K562 (cell line): ENCODE data around the gene IFRD1. TPM values are rescaled to one million over a fixed set of nuclear protein-coding genes. Genes with fewer than 3 reads are reported as not detected.

Experiments
- ATAC-seq: fragments of 200-7000 bp; cut with Tn5 transposase; 3 replicates; pipeline ENCODE4 v1.9.1; 2020; ENCODE audit warnings: moderate library complexity
- BruUV-seq: library from RNA; stranded (reverse); fragments of 400-500 nt; replicated peaks from 2 replicates; lab custom pipeline; 2021; lab: Mats Ljungman, UMichigan
- CTCF ChIA-PET: fragments of 300-600 bp; formaldehyde crosslinking; extraction: SDS; loops from one replicate; lab custom pipeline; 2021; ENCODE audit warnings: low intra/inter-chr PET ratio; lab: Yijun Ruan, JAX
- POLR2A ChIA-PET: fragments of 300-600, 350-650 bp; sonication (Branson Sonifier 250); formaldehyde crosslinking; extraction: SDS; loops from one replicate; lab custom pipeline; 2021; ENCODE audit warnings: antibody characterized with exemption, inconsistent platforms; lab: Yijun Ruan, JAX
- DNase-seq, 4 experiments: peaks; one replicate each; pipeline versions ENCODE4 v3.0.0 to v3.0.0-alpha.2; 2011 to 2018; ENCODE audit warnings: low spot score in 3 of 4, mixed read lengths in 3 of 4; ENCODE audit errors: extremely low read depth in 1 of 4
- FAIRE-seq: peaks from 2 replicates; lab custom pipeline; 2011; peaks lifted over from hg19 to GRCh38; lab: Jason Lieb, UNC
- H2AFZ ChIP-seq: 2 replicates; pipeline ENCODE4 v1.6.0; 2011; ENCODE audit warnings: low read depth, low read length, control low read depth, inconsistent platforms
- H3K27ac ChIP-seq: fragments of 200-600 bp; 3 replicates; pipeline ENCODE4 v1.8.0; 2011; ENCODE audit warnings: low read depth, mild to moderate bottlenecking, control low read depth, inconsistent platforms, low read length, moderate library complexity, mixed read lengths; ENCODE audit errors: extremely low read depth
- H3K27me3 ChIP-seq, 2 experiments: fragments of 300-600 bp in 1 of 2; 2 replicates in 1 of 2; 3 replicates in 1 of 2; pipeline versions ENCODE4 v1.6.0 to v1.8.0; 2011; ENCODE audit warnings: inconsistent platforms in 2 of 2, low read length in 2 of 2, mild to moderate bottlenecking in 1 of 2, mixed read lengths in 1 of 2, moderate library complexity in 1 of 2; ENCODE audit not compliant: control insufficient read depth in 2 of 2, insufficient read depth in 2 of 2
- H3K36me3 ChIP-seq: fragments of 300-600 bp; 3 replicates; pipeline ENCODE4 v1.8.0; 2011; ENCODE audit warnings: mild to moderate bottlenecking, low read length, inconsistent platforms; ENCODE audit not compliant: control insufficient read depth, insufficient read depth
- H3K4me1 ChIP-seq, 2 experiments: fragments of 200-600 bp in 1 of 2; replicated peaks in 1 of 2; 2 replicates in 1 of 2; 3 replicates in 1 of 2; pipeline versions ENCODE4 v1.5.1 to v1.8.0; 2011; ENCODE audit warnings: inconsistent platforms in 2 of 2, low read length in 2 of 2, mild to moderate bottlenecking in 1 of 2, mixed read lengths in 1 of 2, moderate library complexity in 1 of 2; ENCODE audit not compliant: control insufficient read depth in 2 of 2, insufficient read depth in 2 of 2
- H3K4me2 ChIP-seq: 2 replicates; pipeline ENCODE4 v1.6.1; 2011; ENCODE audit warnings: low read length, control low read depth, inconsistent platforms, mixed read lengths; ENCODE audit not compliant: insufficient read depth
- H3K4me3 ChIP-seq: fragments of 200-600 bp; sonication (generic), shearing (Covaris generic); 2 replicates; pipeline ENCODE4 v1.5.1; 2016; ENCODE audit warnings: control low read depth, inconsistent platforms
- H3K79me2 ChIP-seq: fragments of 200-600 bp; 3 replicates; pipeline ENCODE4 v1.8.0; 2011; ENCODE audit warnings: low read length, inconsistent platforms; ENCODE audit not compliant: control insufficient read depth, insufficient read depth
- H3K9ac ChIP-seq, 2 experiments: 2 replicates each; pipeline versions ENCODE4 v1.6.0 to v1.6.1; 2011; ENCODE audit warnings: low read depth in 2 of 2, low read length in 2 of 2, control low read depth in 1 of 2, inconsistent platforms in 1 of 2, mild to moderate bottlenecking in 1 of 2, mixed read lengths in 1 of 2; ENCODE audit not compliant: insufficient read depth in 1 of 2
- H3K9me1 ChIP-seq: one replicate; pipeline ENCODE4 v1.6.0; 2011; ENCODE audit warnings: inconsistent platforms, mild to moderate bottlenecking, low read length, moderate library complexity; ENCODE audit not compliant: control insufficient read depth, insufficient read depth
- H3K9me3 ChIP-seq: replicated peaks from 2 replicates; pipeline ENCODE4 v1.5.1; 2011; ENCODE audit warnings: low read depth, low read length, inconsistent platforms; ENCODE audit not compliant: control insufficient read depth, insufficient read depth
- H4K20me1 ChIP-seq: replicated peaks from 2 replicates; pipeline ENCODE4 v1.6.1; 2011; ENCODE audit warnings: low read length, inconsistent platforms, mixed read lengths; ENCODE audit not compliant: control insufficient read depth, insufficient read depth
- ARID3B ChIP-seq: fragments of 250-450 bp; sonication (Bioruptor Pico); IDR thresholded peaks from 2 replicates; pipeline ENCODE4 v1.4.0; 2020; ENCODE audit warnings: borderline replicate concordance
- BRCA1 ChIP-seq, 2 experiments: fragments of 450-650 bp in 1 of 2; sonication (generic) in 1 of 2; formaldehyde crosslinking in 1 of 2; IDR thresholded peaks; 2 replicates each; pipeline versions ENCODE4 v1.5.0 to v1.6.1; 2017 to 2020; ENCODE audit warnings: mild to moderate bottlenecking in 1 of 2, missing genetic modification reagents in 1 of 2
- CBX1 ChIP-seq: sonication (generic); IDR thresholded peaks from 2 replicates; pipeline ENCODE4 v1.6.1; 2016; ENCODE audit warnings: antibody characterized with exemption, low read depth, mild to moderate bottlenecking
- CEBPB ChIP-seq: fragments of 450-650 bp; IDR thresholded peaks from 2 replicates; pipeline ENCODE4 v1.6.1; 2016; ENCODE audit warnings: missing genetic modification characterization, missing compliant biosample characterization
- CHD1 ChIP-seq: fragments of 200-600 bp; sonication (generic); IDR thresholded peaks from one replicate; pipeline ENCODE4 v1.6.1; 2012; ENCODE audit warnings: mild to moderate bottlenecking, moderate library complexity, low read length, inconsistent platforms
- ETV6 ChIP-seq, 3 experiments: fragments of 150-350 bp in 1 of 3; sonication (generic) in 1 of 3; formaldehyde crosslinking in 1 of 3; IDR thresholded peaks; 2 replicates each; pipeline versions ENCODE4 v1.6.1 to v1.8.0; 2014 to 2022; ENCODE audit warnings: borderline replicate concordance in 2 of 3, low read depth in 2 of 3, antibody characterized with exemption in 1 of 3, low read length in 1 of 3, mild to moderate bottlenecking in 1 of 3, missing genetic modification reagents in 1 of 3
- GTF2A2 ChIP-seq: IDR thresholded peaks from 2 replicates; pipeline ENCODE4 v1.6.1; 2016; ENCODE audit warnings: mild to moderate bottlenecking, missing genetic modification characterization, missing compliant biosample characterization
- HOMEZ ChIP-seq: fragments of 250-450 bp; sonication (Bioruptor Pico); IDR thresholded peaks from 2 replicates; pipeline ENCODE4 v1.4.0; 2020; ENCODE audit warnings: mild to moderate bottlenecking, moderate library complexity
- L3MBTL2 ChIP-seq: fragments of 450-650 bp; IDR thresholded peaks from 2 replicates; pipeline ENCODE4 v1.6.1; 2016; ENCODE audit warnings: mild to moderate bottlenecking, moderate library complexity
- NCOA2 ChIP-seq, 2 experiments: fragments of 450-650 bp; IDR thresholded peaks; 2 replicates each; pipeline ENCODE4 v1.6.1; 2018; ENCODE audit warnings: mild to moderate bottlenecking in 2 of 2, moderate library complexity in 1 of 2; ENCODE audit not compliant: partially characterized antibody in 2 of 2
- NR2C1 ChIP-seq, 2 experiments: fragments of 450-650 bp; IDR thresholded peaks; 2 replicates each; pipeline ENCODE4 v1.6.1; 2017; ENCODE audit warnings: mild to moderate bottlenecking in 2 of 2, antibody characterized with exemption in 1 of 2, inconsistent platforms in 1 of 2, missing compliant biosample characterization in 1 of 2, missing genetic modification characterization in 1 of 2
- PPARD ChIP-seq: fragments of 250-450 bp; sonication (Bioruptor Pico); IDR thresholded peaks from 2 replicates; pipeline ENCODE4 v1.8.0; 2022; ENCODE audit warnings: inconsistent platforms, mild to moderate bottlenecking, moderate library complexity
- TEAD1 ChIP-seq, 2 experiments: fragments of 450-650 bp in 1 of 2; sonication (generic) in 1 of 2; formaldehyde crosslinking; IDR thresholded peaks; 2 replicates each; pipeline versions ENCODE4 v1.4.0 to v1.8.0; 2020 to 2022; ENCODE audit warnings: mild to moderate bottlenecking in 2 of 2, missing genetic modification reagents in 1 of 2
- THRB ChIP-seq: fragments of 450-650 bp; formaldehyde crosslinking; conservative IDR thresholded peaks from 2 replicates; pipeline ENCODE4 v1.4.0; 2022; ENCODE audit warnings: mild to moderate bottlenecking, missing genetic modification characterization
- U2AF1 ChIP-seq: fragments of 200-400 bp; formaldehyde crosslinking; optimal IDR thresholded peaks from 2 replicates; pipeline ENCODE3; 2017; ENCODE audit warnings: mild to moderate bottlenecking, low read depth, low read length, moderate library complexity
- ZC3H4 ChIP-seq: sonication (generic); formaldehyde crosslinking; IDR thresholded peaks from 2 replicates; pipeline ENCODE4 v1.9.0; 2021; ENCODE audit warnings: missing genetic modification reagents, borderline replicate concordance
- WGBS: fragments of 100-300 bp; shearing (Covaris generic); methylation state at CpG from one replicate; pipeline ENCODE4 v1.1.6; 2016; ENCODE audit warnings: low coverage, mixed read lengths; ENCODE audit not compliant: insufficient coverage; ENCODE audit errors: missing lambda C conversion rate; 5-methylcytosine and 5-hydroxymethylcytosine counted together
- in situ Hi-C: fragments of 300-500 bp; cut with MboI; formaldehyde crosslinking; loops from 4 replicates; pipeline ENCODE4 v1.15.0; 2018; ENCODE audit warnings: inconsistent platforms, mixed read lengths
- intact Hi-C: fragments of 100-400 bp; cut with micrococcal nuclease; formaldehyde crosslinking; loops from 2 replicates; pipeline ENCODE4 v1.14.2; 2022
- polyA plus RNA-seq, 8 experiments: library from polyadenylated mRNA; depleted of rRNA in 4 of 8; stranded (reverse) in 5 of 8; unstranded in 3 of 8; fragments of >200 nt; fragmentation: Nextera tagmentation in 2 of 8; fragmentation: Illumina TruSeq in 1 of 8; extraction: Ambion mirVana in 2 of 8; extraction: Trizol in 1 of 8; gene quantifications; 2 replicates each; pipeline versions ENCODE4 v1.2.1 to v1.2.3, GENCODE V29; 2011 to 2014; ENCODE audit warnings: inconsistent platforms in 1 of 8, missing spikeins in 1 of 8
- total RNA-seq, 7 experiments: library from RNA; depleted of rRNA in 6 of 7; stranded (reverse); fragments of >200 nt in 6 of 7; fragmentation: Illumina TruSeq in 2 of 7; extraction: Trizol in 2 of 7; gene quantifications; 2 replicates each; pipeline versions ENCODE4 v1.2.1 to v1.2.3, GENCODE V29; 2011 to 2021; ENCODE audit warnings: low replicate concordance in 1 of 7

Gene IFRD1
- total and polyA plus RNA-seq, 9 of the 15 experiments (the other 6 are each of a cell fraction or from before 2014, with no cell fraction given) = 27.6 to 81.8 (median 68.1) TPM

- TF ChIP-seq ARID3B (CRISPR knock-in tag) = no peak
- no peak for TF ChIP-seq NCOA2 (IDR thresholded peaks at IDR 0.05; ENCODE audit: partially characterized antibody in 2 of 2)
- peak; percentile 85 for TF ChIP-seq CEBPB (tag)
- no peak for TF ChIP-seq CBX1
- no peak for TF ChIP-seq NR2C1 (IDR thresholded peaks at IDR 0.05)
- TF ChIP-seq NR2C1 (tag; IDR thresholded peaks at IDR 0.05) = no peak
- TF ChIP-seq, all 486 proteins: peak for 5
Measured at GRCh38 chr7:112462236-112462635, 12.0 kb downstream of the IFRD1 start (continued).

GRCh38 chr7:112467867-112468266 lies 17.6 kb downstream of the IFRD1 start:
- Histone ChIP-seq H3K9ac (no peak overlapping the region), H3K4me2 (no peak overlapping the region), H3K4me1 (no peaks in the 10 kb centered on the region), H3K27me3 (no peaks in the 10 kb centered on the region), H4K20me1 (no peaks in the 10 kb centered on the region), H3K27ac (no peak overlapping the region), H2AFZ (no peak overlapping the region), H3K9me3 (no peaks in the 10 kb centered on the region), H3K36me3 (peaks cover 94% of the 10 kb centered on the region), H3K79me2 (no peaks in the 10 kb centered on the region), H3K9me1 (no peaks in the 10 kb centered on the region), H3K4me3 (no peak overlapping the region)
- intact Hi-C loops = no loop called here
- CTCF ChIA-PET = interaction anchor here (0.6 kb wide), 1 partner anchor 1296 kb away, joined by 3 read pairs; no protein-coding TSS in a partner anchor
- no peak for ATAC-seq
- no peak for FAIRE-seq
- in situ Hi-C loops = no loop called here
- WGBS = 95% methylated on average over 4 of the region's 4 CpGs
- no peak for DNase-seq
- no TSS peak for BruUV-seq
- POLR2A ChIA-PET = interaction anchor here (0.6 to 6.9 kb wide), 3 partner anchors 9 to 16 kb away, joined by 3 to 66 read pairs (median 9); partner anchors contain the start of gene IFRD1
- TF ChIP-seq ETV6 (IDR thresholded peaks at IDR 0.05; ENCODE audit: borderline replicate concordance in 1 of 2, low read depth in 2 of 2, low read length in 1 of 2) (no peak), ETV6 (CRISPR knock-in tag; IDR thresholded peaks at IDR 0.05; ENCODE audit: borderline replicate concordance) (no peak), U2AF1 (no peak), GTF2A2 (tag) (no peak), BRCA1 (IDR thresholded peaks at IDR 0.05) (no peak), BRCA1 (CRISPR knock-in tag; IDR thresholded peaks at IDR 0.05) (no peak), PPARD (CRISPR knock-in tag) (no peak), TEAD1 (CRISPR knock-in tag; IDR thresholded peaks at IDR 0.05) (no peak), L3MBTL2 (no peak), HOMEZ (no peak), NCOA2 (IDR thresholded peaks at IDR 0.05; ENCODE audit: partially characterized antibody in 2 of 2) (no peak), THRB (CRISPR knock-in tag) (no peak), CHD1 (no peak), ZC3H4 (CRISPR knock-in tag) (no peak)
